Stimulated activated CD8-positive, alpha-beta memory T cell treated with anti-CD3 and anti-CD28 coated beads, Interleukin-12 subunit alpha, Interleukin-12 subunit beta, amount 100 ng/mL, for 4 hours (primary cell): Measurements from ENCODE around the gene STX19.
"Not testable (repeated sequence)": the region's sequence is repeated elsewhere in the genome, so short reads cannot be mapped to it uniquely, and the experiment has no call there.

Experiments used
- DNase-seq: peaks from one replicate; pipeline ENCODE4 v3.0.0-alpha.2; 2020; ENCODE audit warnings: low read depth

Gene STX19

GRCh38 chr3:93973131-93974126, 55.0 kb downstream of the STX19 start, which contains the start of gene PROS1:
PROS1 (minus strand) TSS chr3:93973896; CDS start chr3:93973749, 147 bp downstream.
- DNase-seq, result peak; percentile 20

GRCh38 chr3:93969997-93970396, 58.4 kb downstream of the STX19 start:
- no peak for DNase-seq

- DNase-seq, result no peak
These were observed 59.0 kb downstream of the STX19 start for GRCh38 chr3:93969443-93969842.

- DNase-seq, result not testable (repeated sequence)
These were observed 63.3 kb downstream of the STX19 start for GRCh38 chr3:93965106-93965505.
